ENCODE results near the gene CNN1. TPM values are rescaled to one million over a fixed set of nuclear protein-coding genes. Genes with fewer than 3 reads are reported as not detected.
A peak's percentile ranks its signal among the peaks of the same experiment; 100 is the strongest.
"Not testable (repeated sequence)": the region's sequence is repeated elsewhere in the genome, so short reads cannot be mapped to it uniquely, and the experiment has no call there.

The CNN1 gene
- total RNA-seq, 1 experiment from 2014 or later = 0.98 TPM

- peak overlapping the region; percentile 91 for H3K27ac ChIP-seq (ENCODE audit: low read length)
- H3K4me1 ChIP-seq (ENCODE audit: control insufficient read depth, insufficient read depth, low read length) = 0 out of 2 replicates have a peak, but pooled peaks cover 6% of the 10 kb centered on the region
- TF ChIP-seq SIN3A (IDR thresholded peaks at IDR 0.05; ENCODE audit: borderline replicate concordance, insufficient read depth, low read depth, low read length) (no peak), TCF7L2 (IDR thresholded peaks at IDR 0.05; ENCODE audit: low read depth, low read length) (no peak), REST (IDR thresholded peaks at IDR 0.05; ENCODE audit: insufficient read depth in 1 of 2, low read depth in 2 of 2, low read length in 1 of 2) (no peak), CTCF (IDR thresholded peaks at IDR 0.05) (no peak), POLR2AphosphoS5 (IDR thresholded peaks at IDR 0.05; ENCODE audit: low read depth, low read length) (no peak)
- H3K9me3 ChIP-seq (ENCODE audit: control insufficient read depth, insufficient read depth, low read depth, low read length) = peaks cover 6% of the 10 kb centered on the region; the same call in 1 of the 2 replicates
- BruUV-seq (replicated peaks) = TSS peak; percentile 84
- no peak for DNase-seq (ENCODE audit: low read depth, low spot score)
- CTCF ChIA-PET = no interaction called here
- intact Hi-C loops (cut with micrococcal nuclease; ENCODE audit: unreplicated experiment) = no loop called here
- H3K27me3 ChIP-seq (ENCODE audit: control insufficient read depth, insufficient read depth, low read length) = no peaks in the 10 kb centered on the region
- ATAC-seq = no peak
- peaks cover 6% of the 10 kb centered on the region; the same call in 1 of the 2 replicates for H3K36me3 ChIP-seq (ENCODE audit: control insufficient read depth, insufficient read depth, low read length)
- in situ Hi-C loops (cut with HindIII; ENCODE audit: low pct_unique_long_range_greater_than_20kb, low sequenced_read_pairs) = no loop called here
- POLR2A ChIA-PET = no interaction called here
- peak overlapping the region; percentile 82 to 93 for H3K4me3 ChIP-seq (ENCODE audit: low read depth in 2 of 2, low read length in 2 of 2)
Observed at GRCh38 chr19:11598103-11598483, 59.4 kb downstream of the CNN1 start.

- in situ Hi-C loops (cut with HindIII; ENCODE audit: low pct_unique_long_range_greater_than_20kb, low sequenced_read_pairs) = no loop called here
- BruUV-seq (replicated peaks) = no TSS peak
- Histone ChIP-seq H3K36me3 (ENCODE audit: control insufficient read depth, insufficient read depth, low read length) (peaks cover 6% of the 10 kb centered on the region; the same call in 1 of the 2 replicates), H3K27me3 (ENCODE audit: control insufficient read depth, insufficient read depth, low read length) (no peaks in the 10 kb centered on the region), H3K4me1 (ENCODE audit: control insufficient read depth, insufficient read depth, low read length) (0 out of 2 replicates have a peak, but pooled peaks cover 6% of the 10 kb centered on the region), H3K27ac (ENCODE audit: low read length) (peak overlapping the region; percentile 91; the same call in 1 of the 2 replicates), H3K9me3 (ENCODE audit: control insufficient read depth, insufficient read depth, low read depth, low read length) (peaks cover 6% of the 10 kb centered on the region; the same call in 1 of the 2 replicates), H3K4me3 (ENCODE audit: low read depth in 2 of 2, low read length in 2 of 2) (peak overlapping the region; percentile 82 to 93)
- DNase-seq (ENCODE audit: low read depth, low spot score) (no peak), ATAC-seq (no peak)
- TF ChIP-seq POLR2AphosphoS5 (IDR thresholded peaks at IDR 0.05; ENCODE audit: low read depth, low read length) (no peak), REST (IDR thresholded peaks at IDR 0.05; ENCODE audit: insufficient read depth in 1 of 2, low read depth in 2 of 2, low read length in 1 of 2) (no peak), CTCF (IDR thresholded peaks at IDR 0.05) (no peak), SIN3A (IDR thresholded peaks at IDR 0.05; ENCODE audit: borderline replicate concordance, insufficient read depth, low read depth, low read length) (no peak), TCF7L2 (IDR thresholded peaks at IDR 0.05; ENCODE audit: low read depth, low read length) (no peak)
- CTCF ChIA-PET = no interaction called here
- POLR2A ChIA-PET = no interaction called here
- intact Hi-C loops (cut with micrococcal nuclease; ENCODE audit: unreplicated experiment) = no loop called here
Observed at GRCh38 chr19:11598746-11599145, 60.1 kb downstream of the CNN1 start.

GRCh38 chr19:11599704-11600103 lies 61.1 kb downstream of the CNN1 start:
- H3K4me3 ChIP-seq (ENCODE audit: low read depth in 2 of 2, low read length in 2 of 2); H3K4me1 ChIP-seq (ENCODE audit: control insufficient read depth, insufficient read depth, low read length); CTCF ChIA-PET; DNase-seq (ENCODE audit: low read depth, low spot score); BruUV-seq (replicated peaks); in situ Hi-C loops (cut with HindIII; ENCODE audit: low pct_unique_long_range_greater_than_20kb, low sequenced_read_pairs); H3K27ac ChIP-seq (ENCODE audit: low read length); intact Hi-C loops (cut with micrococcal nuclease; ENCODE audit: unreplicated experiment); H3K36me3 ChIP-seq (ENCODE audit: control insufficient read depth, insufficient read depth, low read length); H3K27me3 ChIP-seq (ENCODE audit: control insufficient read depth, insufficient read depth, low read length); ATAC-seq: not testable (repeated sequence)
- POLR2A ChIA-PET = interaction anchor here (0.6 to 0.7 kb wide), 2 partner anchors 31 to 451 kb away, joined by 3 to 4 read pairs; no protein-coding TSS in a partner anchor
- H3K9me3 ChIP-seq (ENCODE audit: control insufficient read depth, insufficient read depth, low read depth, low read length) = peaks cover 12% of the 10 kb centered on the region; the same call in 1 of the 2 replicates

All from Panc1 (cell line).